Measurements from ENCODE around the gene ZNF652.
A peak's percentile ranks its signal among the peaks of the same experiment; 100 is the strongest.

ZNF652 gene

DNA sequence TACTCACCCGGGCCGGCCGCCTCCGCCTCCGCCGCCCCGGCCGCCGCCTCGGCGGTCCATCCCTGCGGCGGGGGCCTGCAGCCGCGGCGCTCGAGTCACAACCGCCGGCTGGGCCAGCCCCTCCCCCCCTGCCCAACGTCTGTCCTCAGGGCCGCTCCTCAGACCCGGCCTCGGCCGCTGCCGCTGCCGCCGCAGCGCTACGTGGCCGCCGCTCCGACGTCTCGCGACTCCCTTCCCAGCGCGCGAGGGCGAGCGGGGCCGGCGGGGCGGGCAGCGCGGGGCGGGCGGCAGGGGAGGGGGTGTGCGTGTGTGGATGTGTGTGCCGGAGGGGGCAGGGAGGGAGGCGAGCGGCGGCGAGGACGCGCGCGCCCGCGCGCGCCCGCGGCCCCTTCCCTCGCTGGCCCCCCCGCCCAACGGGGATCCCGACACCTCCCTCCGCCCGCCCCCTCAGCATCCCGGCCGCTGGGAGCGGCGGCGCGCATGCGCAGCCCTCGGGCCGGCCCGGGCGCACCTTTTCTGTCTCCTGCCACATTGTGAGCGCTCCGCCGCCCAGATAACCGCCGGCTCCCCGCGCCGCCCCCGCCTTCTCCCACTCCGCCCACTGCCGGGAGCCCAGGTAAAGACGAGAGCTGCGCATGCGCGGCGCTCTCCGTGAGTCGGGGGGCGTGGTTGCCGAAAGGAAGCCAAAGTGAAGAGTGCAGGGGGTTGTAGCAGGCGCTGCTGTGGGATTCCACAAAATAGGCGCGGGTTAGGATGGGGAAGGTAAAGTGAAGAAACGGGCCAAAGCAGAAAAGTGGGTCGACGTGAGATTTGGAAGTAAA lies at the start of gene ZNF652:
ZNF652 (minus strand) TSS at position 349 of the 821 bp plus-strand sequence. CDS start 44,525 bp downstream, outside the sequence.
- peak; percentile 95 for DNase-seq

DNA sequence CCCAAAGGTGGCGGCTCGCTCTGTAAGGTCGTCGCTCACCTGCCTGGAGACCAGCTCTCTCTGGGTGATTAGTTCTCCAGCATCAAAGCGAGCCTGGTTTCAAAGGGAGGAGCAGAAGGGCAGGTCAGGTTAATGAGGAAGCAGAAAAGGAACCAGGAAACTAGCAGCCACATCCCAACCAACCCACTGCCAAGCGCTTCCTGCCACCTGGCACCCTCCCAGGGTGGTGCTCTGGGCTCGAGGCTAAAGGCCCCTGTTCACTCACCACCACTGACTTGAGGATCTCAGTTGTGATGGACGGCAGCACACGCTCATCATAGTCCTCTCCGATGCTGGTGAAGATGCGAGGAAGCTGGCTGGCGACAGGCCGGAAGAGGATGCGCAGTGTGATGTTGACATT lies 47.0 kb upstream of the ZNF652 start:
- no peak for DNase-seq

DNA sequence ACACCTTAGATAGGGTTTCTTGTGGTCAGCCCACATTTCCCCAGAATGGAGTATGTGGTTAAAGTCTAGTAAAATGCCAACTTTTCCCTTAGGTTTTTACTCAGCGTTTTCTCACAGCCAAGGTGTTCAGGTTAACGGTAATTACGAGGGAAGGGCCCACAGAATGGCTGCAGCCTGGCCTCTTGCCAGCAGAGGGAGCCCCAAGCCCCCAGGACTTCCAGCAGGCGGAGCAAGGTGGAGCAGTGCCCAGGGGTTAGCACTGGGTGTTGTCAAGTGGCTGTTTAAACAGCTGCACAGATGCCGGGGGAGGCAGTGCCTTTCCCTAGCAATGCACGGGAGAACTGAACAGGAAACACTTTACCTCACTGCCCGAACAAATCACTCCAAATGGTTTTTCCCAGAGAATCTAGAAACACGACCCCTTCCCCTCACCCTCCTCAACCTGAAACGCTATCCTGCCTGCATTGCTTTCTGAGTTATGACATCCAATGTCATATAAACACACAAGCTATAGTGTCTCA lies 46.0 kb upstream of the ZNF652 start:
- peak; percentile 79 to 83 for DNase-seq

DNA sequence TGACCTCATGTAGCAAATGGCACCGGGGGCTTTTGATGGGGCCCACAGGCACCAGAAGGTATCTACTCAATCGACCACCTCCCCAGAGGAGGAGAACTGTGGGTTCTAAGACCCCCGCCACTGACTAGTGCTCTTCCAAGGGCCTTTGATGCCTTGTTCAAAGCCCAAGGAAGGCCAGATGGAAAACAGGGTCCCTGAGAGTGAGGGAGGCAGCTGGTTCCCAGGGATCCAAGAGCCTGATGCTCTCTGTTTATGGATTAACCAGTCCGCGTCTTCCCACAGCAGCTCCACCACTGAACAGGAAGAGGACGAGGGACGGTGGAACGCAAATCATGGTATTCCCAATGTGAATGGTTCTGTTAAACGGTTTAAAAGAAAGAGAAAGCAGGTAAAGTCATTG lies 45.0 kb upstream of the ZNF652 start:
- DNase-seq = no peak

DNA sequence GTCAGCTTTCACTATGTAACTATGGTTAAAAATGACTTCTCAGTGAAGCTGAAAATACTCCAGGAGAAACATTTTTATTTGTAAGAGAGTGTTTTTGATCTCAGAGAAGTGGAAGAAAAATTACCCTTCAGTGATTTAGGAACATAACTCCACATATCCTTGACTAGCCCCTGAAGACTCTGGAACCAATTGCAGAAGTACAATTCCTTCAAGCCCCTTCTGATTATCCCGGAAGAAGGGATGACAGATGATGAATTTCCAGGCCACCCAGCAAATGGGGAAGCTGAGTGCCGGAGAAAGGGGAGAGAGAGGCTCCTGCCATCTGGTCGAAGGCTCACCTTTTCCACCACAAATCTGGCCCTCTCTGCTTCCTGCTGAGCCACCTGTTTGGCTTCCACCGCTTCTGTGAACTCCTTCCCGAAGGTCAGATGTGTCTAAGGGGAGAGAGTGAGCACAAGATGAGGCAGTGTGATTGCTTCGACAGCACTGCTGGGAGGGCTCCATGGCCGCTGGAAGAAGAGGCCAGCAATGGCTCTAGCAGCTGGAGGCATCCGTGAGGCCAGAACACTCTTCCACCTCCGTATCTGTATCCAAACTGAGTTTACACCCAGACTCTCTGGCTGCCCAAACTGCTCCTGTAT lies 44.5 kb upstream of the ZNF652 start:
- no peak for DNase-seq

DNA sequence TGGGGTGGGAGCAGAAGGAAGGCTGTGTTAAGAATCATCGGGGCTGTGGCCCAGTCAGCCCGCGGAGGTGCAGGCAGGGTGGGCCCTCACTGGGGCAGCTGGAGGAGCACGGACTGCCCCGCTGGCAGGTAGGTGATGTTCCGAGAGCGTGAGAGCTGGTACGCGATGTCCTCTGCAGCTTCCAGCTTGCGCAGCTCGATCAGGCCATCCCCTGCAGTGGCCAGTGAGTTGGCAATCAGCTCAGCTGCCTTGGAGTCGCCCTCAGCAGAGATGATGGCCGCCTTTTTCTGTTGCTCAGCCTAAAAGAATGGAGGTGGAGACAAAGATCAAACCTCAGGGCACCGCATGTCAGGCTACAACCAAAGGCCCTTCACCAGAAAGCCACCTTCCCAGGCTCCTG lies 42.9 kb upstream of the ZNF652 start:
- DNase-seq = no peak

DNA sequence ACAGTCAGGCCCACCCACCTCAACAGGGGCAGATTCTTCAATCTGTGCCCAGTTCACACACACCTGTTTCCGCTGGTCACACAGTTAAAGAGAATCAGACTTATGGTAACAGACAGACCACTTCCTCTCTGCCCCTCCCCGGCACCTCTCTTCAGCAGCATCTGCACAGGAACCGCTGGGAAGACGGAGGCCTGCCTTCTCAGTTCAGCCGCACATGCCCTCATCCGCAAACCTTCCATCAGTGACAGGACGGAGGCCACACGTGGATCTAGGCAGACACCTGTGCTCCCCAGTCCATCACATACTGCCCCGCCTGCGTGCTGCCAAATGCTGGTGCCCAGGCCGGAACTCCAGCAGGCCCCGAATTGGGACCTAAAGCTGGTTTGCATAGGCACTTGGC lies 42.3 kb upstream of the ZNF652 start:
- no peak for DNase-seq

DNA sequence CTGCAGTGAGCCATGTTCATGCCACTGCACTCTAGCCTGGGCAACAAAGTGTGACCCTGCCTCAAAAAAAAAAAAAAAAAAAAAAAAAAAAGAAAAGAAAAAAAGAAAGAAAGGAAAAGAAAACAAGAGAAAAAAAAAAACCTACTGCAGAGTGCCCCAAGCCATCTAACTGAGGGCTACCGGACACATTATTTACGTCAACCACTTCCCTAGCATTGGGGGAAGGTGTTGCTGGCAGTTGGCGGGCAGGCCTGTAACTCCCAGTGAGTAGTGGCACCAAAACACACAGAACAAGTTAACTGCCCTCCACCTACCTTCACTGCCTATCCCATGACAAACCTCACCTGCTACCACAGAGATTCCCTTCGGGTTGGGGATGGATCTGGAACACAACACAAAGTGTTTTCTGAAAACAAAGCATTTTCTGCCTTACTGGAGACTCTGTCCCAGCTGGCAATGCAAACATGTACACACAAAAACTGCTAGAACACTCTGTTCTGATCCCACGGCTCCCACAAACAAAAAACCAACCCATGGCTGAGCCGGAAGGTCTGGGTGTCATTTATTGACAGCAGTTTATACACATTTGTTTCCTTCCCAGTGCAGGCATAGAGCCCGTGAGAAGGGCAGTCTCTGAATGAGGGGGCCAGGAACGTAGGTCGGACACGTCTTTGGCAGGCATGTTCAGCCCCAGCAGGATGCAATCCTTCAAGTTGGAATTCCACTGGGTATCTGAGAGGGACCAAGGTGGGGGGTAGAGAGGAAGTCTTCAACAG lies 41.7 kb upstream of the ZNF652 start:
- no peak for DNase-seq

DNA sequence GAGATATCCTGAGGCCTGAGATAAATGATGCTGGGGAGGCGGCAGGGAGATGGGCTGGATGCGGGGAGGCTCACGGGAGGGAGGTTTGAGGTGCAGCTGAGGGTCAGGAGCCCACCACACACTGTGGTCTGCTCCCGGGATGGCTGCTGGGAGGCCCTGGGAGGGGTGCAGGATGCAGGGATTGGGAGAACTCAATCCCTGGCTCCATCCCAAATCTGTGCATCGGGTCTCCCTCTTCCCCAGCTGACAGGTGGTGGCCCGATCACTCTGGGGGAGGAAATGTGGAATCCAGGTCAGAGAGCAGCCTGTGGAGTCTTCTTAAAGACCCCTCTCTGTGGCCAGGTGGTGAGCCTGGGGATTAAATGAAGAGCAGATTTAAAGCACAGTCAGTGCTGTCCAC lies 40.7 kb upstream of the ZNF652 start:
- no peak for DNase-seq

DNA sequence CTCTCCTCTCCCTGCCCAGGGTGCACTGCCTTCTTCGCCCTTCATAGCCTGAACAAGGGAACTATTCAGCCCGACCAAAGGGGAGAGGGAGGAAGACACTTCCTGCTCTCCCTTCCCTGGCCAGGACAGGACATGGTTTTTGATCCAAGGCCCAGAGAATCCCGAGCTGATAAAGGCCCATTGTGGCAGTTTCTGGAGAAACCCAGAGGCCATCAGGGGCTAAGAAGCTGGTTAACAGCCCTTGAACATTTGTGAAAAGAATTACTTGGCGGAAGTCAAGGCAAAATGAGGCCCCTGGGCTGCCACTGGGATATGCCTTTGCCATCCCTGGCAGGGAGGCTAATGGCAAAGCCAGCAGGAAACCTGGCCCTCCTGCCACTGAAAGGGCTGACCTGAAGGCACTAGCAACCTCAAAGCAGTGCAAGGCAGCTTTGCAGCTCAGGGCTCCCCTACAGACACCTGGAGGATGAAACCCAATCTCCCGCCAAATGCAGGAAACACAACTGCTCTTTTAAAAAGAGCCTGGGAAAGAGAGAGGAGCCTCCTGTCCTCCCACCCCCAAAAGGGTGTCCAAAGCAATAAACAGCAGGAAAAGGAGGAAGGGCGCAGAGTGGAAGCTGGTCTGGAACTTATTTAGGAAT lies 40.0 kb upstream of the ZNF652 start:
- no peak for DNase-seq

DNA sequence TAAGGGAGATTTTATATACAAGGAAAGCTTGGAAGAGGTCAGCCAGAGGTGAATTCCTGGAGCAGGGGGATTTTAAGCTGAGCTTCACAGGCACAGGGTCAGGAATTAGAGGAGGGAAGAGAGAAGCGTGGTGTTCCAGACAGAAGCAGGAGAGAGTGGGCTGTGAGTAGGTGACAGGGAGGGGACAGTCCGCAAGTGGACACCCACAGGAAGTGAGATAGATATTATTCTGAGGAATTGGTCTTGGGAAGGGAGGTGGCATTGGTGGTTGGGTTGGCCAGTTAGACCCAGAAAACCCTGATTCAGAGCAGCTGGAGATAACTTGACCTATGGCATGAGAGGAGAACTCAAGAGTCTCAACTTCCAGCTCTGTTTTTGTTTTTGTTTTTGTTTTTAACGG lies 37.9 kb upstream of the ZNF652 start:
- no peak for DNase-seq

DNA sequence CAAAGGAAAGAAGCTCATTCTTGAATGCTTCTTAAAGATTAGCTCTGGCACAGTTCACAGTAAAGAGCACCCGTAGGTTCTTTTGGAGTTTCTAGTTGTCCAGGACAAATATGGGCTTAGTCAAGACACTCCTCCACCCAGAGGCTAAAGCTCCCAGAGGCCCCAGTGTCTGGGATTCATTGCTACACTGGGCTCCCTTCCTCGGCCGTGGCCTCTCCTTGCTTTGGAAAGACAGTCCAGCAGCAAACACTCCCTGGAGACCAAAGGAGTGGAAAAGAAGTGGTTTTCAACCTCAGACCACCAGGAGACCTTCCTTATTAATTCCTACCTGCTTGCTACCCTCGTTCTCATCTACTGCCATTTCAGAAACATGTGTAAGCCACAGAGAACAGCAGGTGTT lies 35.5 kb upstream of the ZNF652 start:
- no peak for DNase-seq

DNA sequence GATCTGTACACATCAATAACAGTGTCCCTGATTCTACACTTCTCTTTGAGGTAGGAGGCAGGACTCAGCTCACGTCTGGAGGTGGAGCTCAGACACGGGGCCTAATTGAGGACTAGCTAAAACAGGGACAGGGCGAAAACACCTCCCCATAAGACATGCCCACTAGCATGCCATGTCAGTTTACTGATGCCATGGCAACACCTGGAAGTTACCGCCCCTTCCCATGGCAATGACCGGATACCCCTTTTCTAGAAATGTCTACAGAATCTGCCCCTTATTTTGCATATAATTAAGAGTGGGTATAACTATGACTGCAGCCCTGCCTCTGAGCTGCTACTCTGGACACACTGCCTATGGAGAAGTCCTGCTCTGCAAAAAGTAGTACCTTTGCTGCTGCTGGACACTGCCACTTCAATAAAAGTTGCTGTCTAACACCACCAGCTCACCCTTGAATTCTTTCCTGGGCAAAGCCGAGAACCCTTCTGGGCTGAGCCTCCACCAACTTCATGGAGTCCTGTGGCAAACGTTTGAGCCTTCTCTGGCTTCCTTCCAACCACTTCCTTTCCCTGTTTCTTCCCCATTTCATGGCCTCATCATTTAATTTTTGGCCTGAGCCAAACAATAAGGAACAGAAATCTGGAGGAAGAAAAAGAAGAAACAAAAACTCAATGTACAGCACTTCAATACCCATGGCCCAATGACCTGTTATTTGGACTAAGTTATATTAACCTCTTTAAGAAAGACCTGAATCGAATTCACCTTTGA lies 31.6 kb upstream of the ZNF652 start:
- no peak for DNase-seq

DNA sequence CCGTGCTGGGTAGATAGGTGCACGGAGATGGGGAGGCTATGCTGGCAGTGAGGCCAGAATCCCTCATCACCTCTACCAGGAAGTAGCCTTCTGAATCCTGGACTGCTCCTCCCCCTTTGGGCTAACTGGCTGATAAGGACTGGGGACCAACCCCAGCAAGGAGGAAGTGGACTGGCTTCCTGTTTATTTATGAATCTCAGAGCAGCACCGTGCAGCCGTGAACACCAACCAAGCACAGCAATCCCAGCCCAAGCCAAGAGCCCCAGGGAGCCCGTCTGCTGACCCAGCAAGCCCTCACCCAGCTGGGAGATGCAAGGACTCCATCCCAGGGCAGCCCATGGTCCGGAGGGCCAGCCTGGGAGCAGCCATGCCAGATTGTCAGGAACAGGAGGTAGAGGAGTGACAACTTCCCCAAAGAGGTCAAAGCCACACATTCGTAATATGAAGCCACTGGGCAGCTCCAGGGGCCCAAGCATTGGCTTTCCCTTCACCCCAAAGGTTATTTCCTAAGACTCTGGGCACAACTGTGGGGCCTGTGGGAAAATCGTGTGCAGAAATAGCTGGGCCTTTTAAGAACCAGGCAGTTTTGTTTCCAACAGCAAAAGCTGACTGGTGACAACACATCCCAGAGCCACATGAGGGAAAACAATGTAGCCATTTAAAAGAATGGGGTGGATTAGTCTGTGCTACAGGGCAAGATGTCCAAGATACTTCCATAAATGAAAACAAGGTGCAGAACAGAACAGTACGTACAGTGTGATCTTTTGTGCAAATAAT lies 28.7 kb upstream of the ZNF652 start:
- no peak for DNase-seq

DNA sequence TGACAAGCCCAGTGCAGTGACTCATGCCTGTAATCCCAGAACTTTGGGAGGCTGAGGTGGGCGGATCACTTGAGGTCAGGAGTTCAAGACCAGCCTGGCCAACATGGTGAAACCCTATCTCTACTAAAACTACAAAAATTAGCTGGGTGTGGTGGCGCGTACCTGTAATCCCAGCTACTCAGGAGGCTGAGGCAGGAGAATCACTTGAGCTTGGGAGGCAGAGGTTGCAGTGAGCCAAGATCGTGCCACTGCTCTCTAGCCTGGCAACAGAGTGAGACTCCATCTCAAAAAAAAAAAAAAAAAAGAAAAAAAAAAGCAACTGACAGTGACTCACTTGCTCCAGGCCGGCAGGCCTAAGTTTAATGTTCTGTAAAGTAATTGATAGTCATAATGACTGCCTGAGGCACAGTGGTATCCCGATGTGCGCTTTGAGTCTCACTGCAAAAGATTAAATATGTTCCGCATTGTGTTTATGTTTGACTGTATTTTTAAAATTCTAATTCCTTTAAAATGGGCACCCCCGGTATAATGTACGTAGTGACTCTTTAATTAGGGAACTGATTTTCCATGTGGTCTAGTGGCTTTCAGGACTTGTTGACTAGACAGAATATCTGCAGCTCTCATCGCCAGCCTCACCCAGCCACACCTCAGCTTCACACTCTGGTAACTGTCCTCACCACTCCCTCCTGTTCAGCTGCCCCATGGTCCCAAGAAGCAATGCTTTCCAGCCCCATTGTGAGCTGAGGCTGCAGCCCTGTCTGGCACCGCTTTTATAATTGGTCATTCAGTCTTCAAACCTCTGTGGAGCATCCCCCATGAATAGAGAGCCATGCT lies 27.7 kb upstream of the ZNF652 start:
- DNase-seq = peak in 1 of 2 experiments; percentile 32

DNA sequence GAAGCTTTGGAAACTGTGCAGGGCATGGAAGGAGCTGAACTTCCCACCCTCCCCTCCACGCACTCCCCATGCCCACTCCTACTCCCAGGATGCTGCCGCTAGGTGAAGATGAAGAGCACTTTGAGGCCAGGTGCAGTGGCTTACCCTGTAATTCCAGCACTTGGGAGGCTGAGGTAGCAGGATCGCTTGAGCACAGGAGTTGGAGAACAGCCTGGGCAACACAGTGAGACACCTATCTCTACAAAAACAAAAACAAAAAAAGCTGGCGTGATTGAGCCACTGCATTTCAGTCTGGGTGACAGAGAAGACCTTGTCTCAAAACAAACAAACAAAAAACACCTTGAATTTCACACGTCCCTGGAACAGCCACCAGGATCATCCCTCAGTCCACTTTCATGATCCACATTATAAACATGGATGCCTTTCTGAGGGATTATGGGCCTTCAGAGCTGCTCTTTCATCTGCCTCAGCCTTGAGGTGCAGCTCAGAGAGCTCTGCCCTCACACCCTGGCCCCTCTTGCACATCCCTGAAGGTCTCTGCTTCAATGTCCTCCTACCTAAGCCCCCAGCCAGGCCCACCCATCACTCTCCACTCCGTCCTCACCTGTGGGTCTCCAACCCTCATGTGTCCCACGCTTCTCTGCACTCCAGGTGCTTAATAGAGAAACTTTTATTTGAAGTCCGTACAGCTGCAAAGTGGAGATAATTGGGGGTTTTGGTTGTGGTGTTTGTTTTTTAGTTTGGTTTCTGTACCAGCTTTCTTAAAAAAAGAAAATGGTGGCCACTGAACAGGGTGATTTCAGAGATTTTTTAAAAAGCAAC lies 26.9 kb upstream of the ZNF652 start:
- no peak for DNase-seq

DNA sequence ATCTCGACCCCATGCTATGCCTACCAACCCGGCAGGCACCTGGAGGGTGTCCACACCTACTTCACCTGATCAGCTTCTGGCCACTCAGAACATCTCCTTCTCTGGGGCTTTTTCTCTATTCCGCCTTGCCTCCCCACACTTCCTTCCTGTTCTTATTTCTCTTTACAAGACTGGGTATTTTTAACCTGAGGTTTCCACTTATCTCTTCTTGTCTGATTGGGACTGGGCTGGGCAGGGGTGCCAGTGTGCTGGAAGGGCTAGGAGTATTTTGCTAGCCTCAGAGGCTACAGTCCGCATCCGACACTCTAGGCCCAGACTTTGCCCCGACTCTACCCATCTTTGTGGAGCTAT lies 26.2 kb upstream of the ZNF652 start:
- DNase-seq = no peak

DNA sequence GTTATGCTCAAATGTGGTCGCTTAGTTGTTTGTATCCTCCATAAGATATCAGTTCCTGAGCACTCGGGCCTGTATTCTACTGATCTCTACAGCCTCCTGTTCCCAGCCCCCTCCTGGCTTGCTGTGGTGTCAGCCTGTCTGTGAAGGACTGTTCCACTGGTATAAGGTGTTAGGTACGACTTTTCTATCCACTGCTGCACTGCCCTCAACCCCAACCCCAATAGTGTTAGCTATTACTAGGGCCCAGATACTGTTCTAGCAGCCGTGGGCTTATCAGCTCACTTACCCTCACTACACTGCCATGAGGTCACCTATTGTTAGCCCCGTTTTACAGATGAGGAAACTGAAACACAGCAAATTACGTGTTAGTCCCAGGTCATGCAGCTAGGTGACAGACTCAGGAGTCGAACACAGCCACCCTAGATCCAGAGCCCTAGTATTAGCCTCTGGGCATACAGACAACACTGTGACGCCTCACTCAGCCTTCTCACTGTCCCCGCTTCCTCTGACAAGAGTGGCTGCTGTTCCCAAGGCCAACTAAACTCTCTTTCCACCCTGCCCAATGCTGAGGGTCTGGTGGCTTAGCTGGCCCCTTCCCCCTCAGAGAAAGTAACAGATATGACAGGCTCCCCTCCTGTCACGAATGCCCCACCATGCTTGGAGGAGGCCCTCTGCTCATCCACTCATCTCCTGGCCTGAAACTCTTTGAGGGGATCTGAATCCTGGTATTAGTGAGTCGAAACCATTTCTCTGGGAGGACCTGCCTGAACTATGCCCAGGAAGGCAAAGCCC lies 25.6 kb upstream of the ZNF652 start:
- no peak for DNase-seq

DNA sequence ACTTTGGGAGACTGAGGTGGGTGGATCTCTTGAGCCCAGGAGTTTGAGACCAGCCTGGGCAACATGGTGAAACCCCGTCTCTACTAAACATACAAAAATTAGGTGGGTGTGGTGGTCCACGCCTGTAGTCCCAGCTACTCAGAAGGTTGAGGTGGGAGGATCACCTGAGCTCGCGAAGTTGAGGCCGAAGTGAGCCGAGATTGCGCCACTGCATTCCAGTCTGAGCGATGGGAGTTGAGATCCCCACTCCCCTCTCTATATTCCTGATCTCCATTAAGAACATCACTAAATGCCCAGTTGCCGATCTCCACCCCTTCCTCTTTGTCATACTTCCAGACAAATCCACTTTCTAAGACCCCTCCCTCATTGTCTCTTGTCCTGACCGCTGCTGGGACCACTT lies 24.3 kb upstream of the ZNF652 start:
- DNase-seq = no peak
